ENCODE data around the gene ADAM10.
A peak's percentile ranks its signal among the peaks of the same experiment; 100 is the strongest.
"Not testable (repeated sequence)": the region's sequence is repeated elsewhere in the genome, so short reads cannot be mapped to it uniquely, and the experiment has no call there.

The ADAM10 gene

DNA sequence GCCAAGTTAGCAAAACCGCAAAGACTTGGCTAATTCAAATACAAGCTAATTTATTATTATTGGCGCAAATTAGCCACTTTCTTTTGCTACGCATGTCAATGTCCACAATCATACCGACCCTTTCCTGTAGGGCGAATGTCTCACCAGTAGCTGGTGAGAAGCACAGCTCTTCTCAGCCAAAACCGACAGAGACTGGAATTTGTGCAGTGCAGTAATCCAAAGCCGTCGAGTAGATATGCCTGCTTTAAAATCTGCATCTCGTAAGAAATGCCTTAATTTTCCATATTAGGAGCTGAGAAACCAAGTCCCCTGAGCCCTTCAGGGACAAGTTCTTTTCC lies 21.0 kb upstream of the ADAM10 start:
- Histone ChIP-seq H3K14ac (ENCODE audit: low read length) (no peak overlapping the region), H3K4me2 (ENCODE audit: insufficient read depth, low read length, poor library complexity, severe bottlenecking) (peak overlapping the region; percentile 71), H3K9ac (ENCODE audit: low read depth, low read length, poor library complexity) (no peak overlapping the region), H3K36me3 (replicated peaks in 1 of 2; ENCODE audit: control insufficient read depth in 2 of 2, insufficient read depth in 2 of 2, low read length in 2 of 2) (no peaks in the 10 kb centered on the region), H2AFZ (ENCODE audit: low read length) (peak overlapping the region; percentile 84), H4K91ac (ENCODE audit: low read depth, low read length, poor library complexity) (no peak overlapping the region), H2BK5ac (ENCODE audit: low read length) (no peak overlapping the region), H3K79me1 (ENCODE audit: low read depth, low read length) (peaks cover 1% of the 10 kb centered on the region), H3K27me3 (ENCODE audit: control insufficient read depth in 3 of 3, insufficient read depth in 3 of 3, low read depth in 1 of 3, low read length in 3 of 3) (no peaks in the 10 kb centered on the region), H2BK120ac (ENCODE audit: low read depth, low read length) (no peak overlapping the region), H3K9me3 (replicated peaks in 1 of 2; ENCODE audit: control insufficient read depth in 2 of 2, insufficient read depth in 1 of 2, low read depth in 1 of 2, low read length in 2 of 2) (no peaks in the 10 kb centered on the region), H3K23ac (ENCODE audit: low read depth, low read length, poor library complexity) (no peak overlapping the region), H3K4me1 (ENCODE audit: control insufficient read depth in 2 of 2, insufficient read depth in 1 of 2, low read depth in 1 of 2, low read length in 2 of 2) (peaks cover 0 to 11% of the 10 kb centered on the region in 2 donors), H2BK15ac (ENCODE audit: low read length) (no peak overlapping the region), H3K27ac (replicated peaks; ENCODE audit: low read length) (peak overlapping the region; percentile 35), H2AK5ac (ENCODE audit: low read depth, low read length) (no peak overlapping the region), H2BK12ac (ENCODE audit: low read length) (no peak overlapping the region), H4K8ac (ENCODE audit: low read depth, low read length) (no peak overlapping the region), H3K18ac (ENCODE audit: low read length) (no peak overlapping the region), H3K4ac (ENCODE audit: low read length) (no peak overlapping the region), H3K4me3 (ENCODE audit: low read length in 2 of 2) (peak overlapping the region; percentile 17 to 59)
- no peak for DNase-seq (ENCODE audit: low spot score)
- WGBS, 2 donors (ENCODE audit: extremely low coverage in 2 of 2, insufficient read length in 2 of 2, insufficient replicate concordance in 1 of 2) = no CpG with 5 or more reads among the region's 9 CpGs

DNA sequence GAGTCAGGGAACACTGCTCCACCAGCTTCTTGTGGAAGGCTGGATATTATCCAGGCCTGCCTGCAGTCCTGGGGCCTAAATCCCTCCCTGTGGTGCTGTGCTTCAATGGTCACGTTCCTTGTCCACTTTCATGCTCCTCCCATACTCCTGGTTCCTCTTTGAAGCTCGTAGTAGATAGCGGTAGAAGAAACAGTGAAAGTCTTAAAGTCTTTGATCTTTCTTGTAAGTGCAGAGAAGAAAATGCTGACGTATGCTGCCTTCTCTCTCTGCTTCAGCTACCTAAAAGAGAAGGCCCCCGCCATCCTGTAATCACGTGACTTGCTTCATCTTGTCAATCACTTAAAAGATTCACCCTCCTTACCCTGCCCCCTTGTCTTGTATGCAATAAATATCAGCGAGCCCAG lies 19.1 kb upstream of the ADAM10 start:
- WGBS, 2 donors (ENCODE audit: extremely low coverage in 2 of 2, insufficient read length in 2 of 2, insufficient replicate concordance in 1 of 2) = no CpG with 5 or more reads among the region's 7 CpGs
- not testable (repeated sequence) for H4K8ac ChIP-seq (ENCODE audit: low read depth, low read length); H3K14ac ChIP-seq (ENCODE audit: low read length); H3K79me1 ChIP-seq (ENCODE audit: low read depth, low read length); H3K4me2 ChIP-seq (ENCODE audit: insufficient read depth, low read length, poor library complexity, severe bottlenecking); H2BK120ac ChIP-seq (ENCODE audit: low read depth, low read length); H2BK5ac ChIP-seq (ENCODE audit: low read length); H3K36me3 ChIP-seq (replicated peaks in 1 of 2; ENCODE audit: control insufficient read depth in 2 of 2, insufficient read depth in 2 of 2, low read length in 2 of 2); DNase-seq (ENCODE audit: low spot score); H2AFZ ChIP-seq (ENCODE audit: low read length); H3K18ac ChIP-seq (ENCODE audit: low read length); H3K4ac ChIP-seq (ENCODE audit: low read length); H3K4me3 ChIP-seq (ENCODE audit: low read length in 2 of 2); H4K91ac ChIP-seq (ENCODE audit: low read depth, low read length, poor library complexity); H2BK15ac ChIP-seq (ENCODE audit: low read length); H3K9me3 ChIP-seq (replicated peaks in 1 of 2; ENCODE audit: control insufficient read depth in 2 of 2, insufficient read depth in 1 of 2, low read depth in 1 of 2, low read length in 2 of 2); H3K27ac ChIP-seq (replicated peaks; ENCODE audit: low read length); H3K27me3 ChIP-seq (ENCODE audit: control insufficient read depth in 3 of 3, insufficient read depth in 3 of 3, low read depth in 1 of 3, low read length in 3 of 3); H2BK12ac ChIP-seq (ENCODE audit: low read length); H3K9ac ChIP-seq (ENCODE audit: low read depth, low read length, poor library complexity); H3K4me1 ChIP-seq (ENCODE audit: control insufficient read depth in 2 of 2, insufficient read depth in 1 of 2, low read depth in 1 of 2, low read length in 2 of 2); H2AK5ac ChIP-seq (ENCODE audit: low read depth, low read length); H3K23ac ChIP-seq (ENCODE audit: low read depth, low read length, poor library complexity)

- H3K27me3 ChIP-seq (ENCODE audit: control insufficient read depth in 3 of 3, insufficient read depth in 3 of 3, low read depth in 1 of 3, low read length in 3 of 3) = no peaks in the 10 kb centered on the region
- no peak overlapping the region for H2BK12ac ChIP-seq (ENCODE audit: low read length)
- H3K36me3 ChIP-seq (replicated peaks in 1 of 2; ENCODE audit: control insufficient read depth in 2 of 2, insufficient read depth in 2 of 2, low read length in 2 of 2) = no peaks in the 10 kb centered on the region
- WGBS, 2 donors (ENCODE audit: extremely low coverage in 2 of 2, insufficient read length in 2 of 2, insufficient replicate concordance in 1 of 2) = no CpG with 5 or more reads among the region's 5 CpGs
- no peak overlapping the region for H2BK5ac ChIP-seq (ENCODE audit: low read length)
- no peak overlapping the region for H2BK15ac ChIP-seq (ENCODE audit: low read length)
- H3K4me1 ChIP-seq (ENCODE audit: control insufficient read depth in 2 of 2, insufficient read depth in 1 of 2, low read depth in 1 of 2, low read length in 2 of 2) = no peaks in the 10 kb centered on the region
- H3K9me3 ChIP-seq (replicated peaks in 1 of 2; ENCODE audit: control insufficient read depth in 2 of 2, insufficient read depth in 1 of 2, low read depth in 1 of 2, low read length in 2 of 2) = no peaks in the 10 kb centered on the region
- no peak overlapping the region for H3K18ac ChIP-seq (ENCODE audit: low read length)
- no peak overlapping the region for H2AK5ac ChIP-seq (ENCODE audit: low read depth, low read length)
- H3K23ac ChIP-seq (ENCODE audit: low read depth, low read length, poor library complexity) = no peak overlapping the region
- H3K4me2 ChIP-seq (ENCODE audit: insufficient read depth, low read length, poor library complexity, severe bottlenecking) = no peak overlapping the region
- DNase-seq (ENCODE audit: low spot score) = no peak
- no peak overlapping the region for H3K9ac ChIP-seq (ENCODE audit: low read depth, low read length, poor library complexity)
- no peaks in the 10 kb centered on the region for H3K79me1 ChIP-seq (ENCODE audit: low read depth, low read length)
- no peak overlapping the region for H3K14ac ChIP-seq (ENCODE audit: low read length)
- H3K4me3 ChIP-seq (ENCODE audit: low read length in 2 of 2) = no peak overlapping the region
- no peak overlapping the region for H3K4ac ChIP-seq (ENCODE audit: low read length)
- H2BK120ac ChIP-seq (ENCODE audit: low read depth, low read length) = no peak overlapping the region
- H2AFZ ChIP-seq (ENCODE audit: low read length) = no peak overlapping the region
- H4K8ac ChIP-seq (ENCODE audit: low read depth, low read length) = no peak overlapping the region
- H3K27ac ChIP-seq (replicated peaks; ENCODE audit: low read length) = no peak overlapping the region
- no peak overlapping the region for H4K91ac ChIP-seq (ENCODE audit: low read depth, low read length, poor library complexity)
Measured at GRCh38 chr15:58766290-58766689, 16.8 kb upstream of the ADAM10 start.

- H3K36me3 ChIP-seq (replicated peaks in 1 of 2; ENCODE audit: control insufficient read depth in 2 of 2, insufficient read depth in 2 of 2, low read length in 2 of 2) = no peaks in the 10 kb centered on the region
Measured at GRCh38 chr15:58764468-58764867, 15.0 kb upstream of the ADAM10 start.

More at GRCh38 chr15:58764468-58764867, 15.0 kb upstream of the ADAM10 start:
- no peak overlapping the region for H3K27ac ChIP-seq (replicated peaks; ENCODE audit: low read length)
- no peaks in the 10 kb centered on the region for H3K4me1 ChIP-seq (ENCODE audit: control insufficient read depth in 2 of 2, insufficient read depth in 1 of 2, low read depth in 1 of 2, low read length in 2 of 2)
- no peak overlapping the region for H3K4ac ChIP-seq (ENCODE audit: low read length)
- H2AK5ac ChIP-seq (ENCODE audit: low read depth, low read length) = no peak overlapping the region
- H3K4me2 ChIP-seq (ENCODE audit: insufficient read depth, low read length, poor library complexity, severe bottlenecking) = no peak overlapping the region
- no CpG with 5 or more reads among the region's 5 CpGs for WGBS, 2 donors (ENCODE audit: extremely low coverage in 2 of 2, insufficient read length in 2 of 2, insufficient replicate concordance in 1 of 2)
- H3K27me3 ChIP-seq (ENCODE audit: control insufficient read depth in 3 of 3, insufficient read depth in 3 of 3, low read depth in 1 of 3, low read length in 3 of 3) = no peaks in the 10 kb centered on the region
- no peak overlapping the region for H2AFZ ChIP-seq (ENCODE audit: low read length)
- no peak overlapping the region for H4K91ac ChIP-seq (ENCODE audit: low read depth, low read length, poor library complexity)
- no peak overlapping the region for H3K18ac ChIP-seq (ENCODE audit: low read length)
- no peak overlapping the region for H2BK120ac ChIP-seq (ENCODE audit: low read depth, low read length)
- H4K8ac ChIP-seq (ENCODE audit: low read depth, low read length) = no peak overlapping the region
- H3K9me3 ChIP-seq (replicated peaks in 1 of 2; ENCODE audit: control insufficient read depth in 2 of 2, insufficient read depth in 1 of 2, low read depth in 1 of 2, low read length in 2 of 2) = no peaks in the 10 kb centered on the region
- no peaks in the 10 kb centered on the region for H3K79me1 ChIP-seq (ENCODE audit: low read depth, low read length)
- no peak overlapping the region for H3K14ac ChIP-seq (ENCODE audit: low read length)
- no peak overlapping the region for H2BK12ac ChIP-seq (ENCODE audit: low read length)
- H3K23ac ChIP-seq (ENCODE audit: low read depth, low read length, poor library complexity) = no peak overlapping the region
- H3K9ac ChIP-seq (ENCODE audit: low read depth, low read length, poor library complexity) = no peak overlapping the region
- DNase-seq (ENCODE audit: low spot score) = no peak
- no peak overlapping the region for H2BK5ac ChIP-seq (ENCODE audit: low read length)
- no peak overlapping the region for H2BK15ac ChIP-seq (ENCODE audit: low read length)
- H3K4me3 ChIP-seq (ENCODE audit: low read length in 2 of 2) = no peak overlapping the region
